Caki2 (cell line): Measurements from ENCODE around the gene SUPT4H1. TPM values are rescaled to one million over a fixed set of nuclear protein-coding genes. Genes with fewer than 3 reads are reported as not detected.

Experiments used
- DNase-seq: peaks from one replicate; pipeline ENCODE4 v3.0.0-alpha.2; 2015; ENCODE audit warnings: low read depth
- in situ Hi-C: cut with HindIII; loops from 2 replicates; pipeline ENCODE4 v1.10.0; 2016; ENCODE audit warnings: low sequenced_read_pairs, low pct_unique_long_range_greater_than_20kb, mixed read lengths
- total RNA-seq: library from RNA; depleted of rRNA; stranded (reverse); fragments of >200 nt; shearing (Covaris generic); gene quantifications from 2 replicates; pipeline ENCODE4 v1.2.3, GENCODE V29; 2014; ENCODE audit warnings: low replicate concordance; rRNA removed

The SUPT4H1 gene
- total RNA-seq, 1 experiment from 2014 or later = 54.4 TPM

DNA sequence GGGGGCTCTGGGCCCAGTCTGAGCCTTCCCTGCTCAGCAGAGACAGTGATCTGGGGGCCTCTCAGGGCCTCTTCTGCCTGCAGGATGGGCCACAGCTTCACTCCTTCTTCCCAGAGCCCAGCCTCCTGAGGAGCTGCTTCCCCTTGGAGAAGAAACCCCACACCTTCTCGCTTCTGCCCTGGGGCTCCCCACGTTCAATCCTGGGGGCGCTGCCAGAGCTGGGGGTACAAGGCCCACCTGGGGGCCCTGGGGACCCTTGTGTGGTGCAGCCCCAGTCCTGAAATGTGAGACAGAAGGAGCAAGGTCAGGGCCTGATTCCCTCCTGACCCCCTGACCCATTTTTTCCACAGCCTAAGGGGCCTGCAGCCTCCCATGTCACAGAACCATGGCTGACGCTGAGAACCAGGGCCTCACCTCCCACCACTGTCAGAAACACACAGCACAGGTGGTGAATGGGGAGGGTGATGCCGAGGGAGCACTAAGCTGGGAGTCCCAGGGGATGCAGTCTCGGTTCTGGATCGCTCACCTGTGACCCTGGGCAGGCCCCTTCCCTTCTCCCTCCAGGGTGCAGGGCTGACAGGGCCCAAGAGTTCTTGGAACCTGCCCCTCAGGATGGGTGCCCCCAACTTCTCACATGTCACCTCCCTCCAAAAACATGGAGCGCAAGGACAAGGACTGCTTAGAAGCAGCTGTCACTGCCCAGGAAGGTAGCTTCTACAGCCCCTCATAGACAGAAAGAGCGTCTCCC, 49.7 kb downstream of the SUPT4H1 start:
- in situ Hi-C loops = no loop called here

DNA sequence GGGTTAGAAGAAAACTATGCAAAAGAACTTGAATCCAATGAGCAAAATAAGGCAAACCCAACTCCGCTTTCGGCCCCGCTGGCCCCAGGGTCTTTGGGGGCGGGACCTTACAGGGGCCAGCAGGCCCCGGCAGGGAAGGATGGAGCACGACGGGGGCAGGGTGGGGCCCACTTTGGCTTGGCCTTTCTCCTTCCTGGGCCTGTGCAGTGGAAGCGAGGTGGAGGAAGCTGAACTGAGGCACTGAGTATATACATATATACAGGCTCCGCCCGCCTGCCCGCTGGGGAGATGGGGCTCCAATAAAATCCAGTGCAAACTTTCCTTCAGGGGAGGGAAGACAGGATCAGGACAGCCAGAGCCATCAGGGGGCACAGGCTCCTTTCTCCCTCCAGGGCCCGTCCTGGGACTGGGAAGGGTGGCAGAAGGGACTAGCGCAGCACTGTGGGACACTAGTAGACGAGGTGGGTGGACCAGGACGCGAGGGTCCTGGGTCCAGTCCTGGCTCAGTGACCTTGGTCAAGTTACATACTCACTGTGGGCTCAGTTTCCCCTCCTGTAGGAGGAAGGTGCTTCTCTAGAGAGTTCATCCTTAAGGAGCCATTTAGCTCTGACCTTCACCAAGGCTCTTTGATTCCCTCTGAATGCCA, 50.4 kb downstream of the SUPT4H1 start:
- in situ Hi-C loops = no loop called here

More for the DNA sequence above, 49.7 kb downstream of the SUPT4H1 start:
- DNase-seq = no peak

DNA sequence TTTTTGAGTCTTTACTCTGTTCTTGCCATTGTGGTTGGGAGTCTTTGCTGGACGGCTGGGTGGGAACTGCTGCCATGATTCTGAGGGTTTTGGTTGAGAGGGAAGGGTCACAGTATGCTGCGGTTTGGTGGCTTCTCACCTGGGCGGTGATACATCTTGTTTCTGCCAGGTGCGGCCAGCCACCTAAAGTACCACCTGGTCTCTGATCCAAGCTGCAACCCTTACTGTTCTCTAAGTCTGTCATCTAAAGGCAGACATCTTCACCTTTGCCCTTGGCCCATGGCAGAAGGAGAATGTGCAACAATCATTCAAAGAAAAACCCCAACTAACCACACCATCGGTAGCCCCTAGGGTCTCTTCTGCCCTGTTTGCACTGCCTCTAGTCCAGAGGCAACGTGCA, 51.7 kb downstream of the SUPT4H1 start:
- in situ Hi-C loops = no loop called here
- no peak for DNase-seq

More for the DNA sequence above, 50.4 kb downstream of the SUPT4H1 start:
- DNase-seq = no peak

Other genes starting within 250 kb of the SUPT4H1 start
- gene OR4D1, start 203.8 kb downstream of the SUPT4H1 start, total RNA-seq = not detected in 2 replicates
- not detected in 2 replicates for gene OR4D2, start 185.2 kb downstream of the SUPT4H1 start, total RNA-seq
- not detected in 2 replicates for gene EPX, start 159.5 kb downstream of the SUPT4H1 start, total RNA-seq
- 33.7 and 37.7 TPM in 2 replicates for gene MKS1, start 132.9 kb downstream of the SUPT4H1 start, total RNA-seq
- not detected in 2 replicates for gene LPO, start 113.6 kb downstream of the SUPT4H1 start, total RNA-seq
- gene MPO, start 71.3 kb downstream of the SUPT4H1 start, total RNA-seq = not detected in 2 replicates
- not detected in 2 replicates for gene TSPOAP1, start 23.4 kb downstream of the SUPT4H1 start, total RNA-seq
- 2.6 and 5.0 TPM in 2 replicates for gene RNF43, start 65.3 kb upstream of the SUPT4H1 start, total RNA-seq
- gene HSF5, start 136.2 kb upstream of the SUPT4H1 start, total RNA-seq = not detected in 2 replicates
- 13.4 and 25.7 TPM in 2 replicates for gene MTMR4, start 162.4 kb upstream of the SUPT4H1 start, total RNA-seq